Kasumi-1 (cell line): Measurements from ENCODE around the gene BMX.

ENCODE experiments used
- DNase-seq, 2 experiments: peaks; one replicate each; lab custom pipeline; 2025; lab: John Stamatoyannopoulos, UW

Gene BMX

DNA sequence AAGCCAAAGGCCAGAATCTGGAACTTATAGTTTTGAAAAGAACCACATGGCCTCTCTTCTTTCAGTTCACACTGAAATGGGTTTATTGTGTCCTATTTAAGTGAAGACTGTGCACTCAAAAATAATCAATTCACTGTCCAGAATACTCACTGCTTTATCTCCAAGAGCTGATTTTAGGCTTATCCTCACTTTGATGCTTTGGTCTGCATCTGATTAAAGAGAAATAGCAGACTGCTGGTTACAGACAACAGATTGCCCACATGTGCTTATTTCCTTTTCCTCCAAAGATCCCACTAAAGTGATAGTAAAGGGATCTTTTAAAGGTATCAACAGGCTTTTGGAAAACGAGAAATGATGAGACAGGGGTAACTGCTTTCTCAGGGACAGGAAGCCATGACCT lies 69.5 kb downstream of the BMX start:
- no peak for DNase-seq

GRCh38 chrX:15574017-15574416 lies 73.4 kb downstream of the BMX start:
- no peak for DNase-seq

GRCh38 chrX:15576019-15576418 lies 75.4 kb downstream of the BMX start:
- no peak for DNase-seq

GRCh38 chrX:15579778-15580747 lies 79.5 kb downstream of the BMX start:
- DNase-seq: no peak

DNA sequence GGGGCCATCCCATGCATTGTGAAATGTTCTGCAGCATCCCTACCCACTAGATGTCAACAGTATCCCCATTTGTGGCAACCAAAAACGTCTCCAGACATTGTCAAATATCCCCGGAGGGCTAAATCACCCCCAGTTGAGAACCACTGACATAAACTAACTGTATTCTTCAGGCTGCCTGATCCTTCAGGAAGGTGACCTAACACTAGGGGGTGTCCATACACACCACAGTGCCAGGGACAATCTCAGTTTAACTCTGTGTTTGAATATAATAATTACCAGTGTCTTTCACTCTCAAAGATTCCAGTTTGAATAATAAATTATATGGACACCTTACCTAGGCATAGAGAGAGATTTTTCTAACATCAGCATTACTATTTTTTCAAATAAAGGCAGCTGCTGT lies 93.8 kb downstream of the BMX start:
- peak in 1 of 2 experiments; percentile 0 for DNase-seq

DNA sequence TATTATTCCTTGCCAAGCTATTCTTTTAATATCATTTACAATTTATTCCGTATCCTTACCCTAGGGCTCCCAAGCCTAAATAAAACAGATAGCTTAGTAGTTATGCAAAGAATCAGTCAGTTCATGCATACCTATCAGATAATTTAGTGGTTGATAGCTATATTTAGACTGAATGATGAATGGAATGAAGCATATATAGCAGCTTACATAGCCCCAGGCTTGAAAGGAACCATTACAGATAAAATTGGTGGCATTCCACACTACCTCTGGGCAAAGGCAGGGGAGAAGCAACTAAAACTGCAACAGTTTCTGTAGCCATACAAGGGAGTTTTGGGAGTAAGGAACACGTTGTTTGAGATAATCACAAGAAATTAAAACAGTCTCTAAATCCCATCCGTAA lies 97.4 kb downstream of the BMX start:
- DNase-seq: no peak

- no peak for DNase-seq
These were observed 98.9 kb downstream of the BMX start for GRCh38 chrX:15599461-15599860.

DNA sequence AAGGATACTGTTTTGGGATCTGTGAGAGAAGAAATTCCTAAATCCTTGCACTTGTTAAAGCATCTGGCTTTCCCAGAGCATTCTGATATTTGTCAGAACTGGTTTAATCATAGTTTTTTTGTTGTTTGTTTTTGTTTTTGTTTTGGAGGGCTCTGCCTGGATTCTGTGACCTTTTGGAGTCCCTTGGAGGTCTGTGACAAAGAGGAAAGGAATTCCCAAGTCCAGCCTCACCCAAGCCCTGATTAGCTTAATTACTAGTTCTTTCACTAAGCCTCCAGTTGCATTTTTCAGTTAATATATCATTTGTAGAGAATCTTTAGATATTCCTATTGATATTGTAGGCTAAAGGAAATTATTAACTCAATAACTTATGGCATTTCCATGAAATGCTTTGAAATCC lies 99.4 kb downstream of the BMX start:
- DNase-seq: no peak

DNA sequence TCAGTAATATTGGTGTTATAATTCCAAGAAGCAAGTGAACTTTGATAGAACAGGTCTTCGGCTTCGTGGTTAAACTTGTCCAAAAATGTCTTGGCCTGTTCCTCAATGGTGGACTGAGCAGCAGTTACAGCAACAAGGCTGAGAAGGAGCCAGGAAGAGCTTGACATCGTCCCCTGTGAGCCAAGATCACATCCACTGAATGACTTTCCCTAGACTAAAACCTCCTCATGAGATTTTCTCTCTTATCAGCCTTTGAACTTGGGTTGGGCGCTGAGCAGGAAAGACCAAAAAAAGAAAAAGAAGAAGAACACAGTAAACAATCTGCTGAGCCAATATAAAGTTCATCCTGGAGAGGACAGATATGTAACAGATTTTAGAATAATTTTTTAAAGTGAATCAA lies 100.1 kb downstream of the BMX start, which contains the start of gene ACE2:
Gene ACE2 (minus strand): TSS at position 216 of the 400 bp plus-strand sequence. CDS start 49 bp downstream, at position 167.
- no peak for DNase-seq

- no peak for DNase-seq
These were observed 101.3 kb downstream of the BMX start for GRCh38 chrX:15601932-15602331.

DNA sequence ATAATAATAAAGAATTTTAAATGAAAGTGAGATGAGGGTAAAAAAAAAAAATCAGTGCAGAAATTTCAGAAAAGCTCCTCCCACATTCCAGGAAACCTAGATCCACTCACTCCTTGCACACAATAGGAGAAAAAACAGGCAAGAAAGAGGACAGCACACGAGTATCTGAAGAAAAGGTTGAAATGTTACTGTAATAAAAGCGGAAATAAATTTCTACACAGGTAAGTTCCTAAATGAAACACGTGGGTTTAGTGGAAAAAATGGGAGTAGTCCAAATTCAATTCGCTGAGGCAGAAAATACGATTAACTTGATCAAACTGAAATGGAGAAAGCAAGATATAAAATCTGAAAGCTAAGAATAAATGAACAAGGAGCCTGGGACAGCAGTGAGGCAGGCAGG lies 102.2 kb downstream of the BMX start:
- no peak for DNase-seq

DNA sequence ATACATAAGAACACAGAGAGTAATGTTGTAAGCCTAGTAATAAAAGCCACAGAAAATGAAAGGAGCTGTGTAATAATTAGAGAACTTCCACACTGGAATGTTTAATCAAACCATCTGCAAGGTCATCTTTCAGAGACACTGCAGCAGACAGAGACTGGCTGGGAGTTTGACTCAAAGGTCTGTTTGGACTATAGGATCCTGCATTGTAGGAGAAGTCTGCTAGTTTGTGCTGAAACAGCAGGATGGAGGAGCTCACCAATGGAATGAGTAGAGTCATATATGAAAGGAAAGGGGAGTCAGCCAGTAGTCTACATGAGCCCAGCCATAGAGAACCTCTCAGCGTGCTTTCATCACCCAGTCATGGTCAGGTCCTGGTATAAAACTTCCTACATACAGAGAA lies 104.6 kb downstream of the BMX start:
- DNase-seq: no peak
